Heart left ventricle (tissue), 16 donors: Measurements from ENCODE around the gene DMD. TPM values are rescaled to one million over a fixed set of nuclear protein-coding genes. Genes with fewer than 3 reads are reported as not detected.

ENCODE experiments used
- ATAC-seq, 4 donors: fragments of 200-7000 bp; cut with Tn5 transposase; one replicate each; pipeline ENCODE4 v1.9.1; 2020 to 2022; ENCODE audit warnings: moderate library complexity in 4 of 4, mild to moderate bottlenecking in 3 of 4, moderate number of reproducible peaks in 1 of 4
- DNase-seq, 5 donors: peaks; one replicate each; pipeline ENCODE4 v3.0.0-alpha.2; 2020
- H3K27ac ChIP-seq, 12 donors: fragments of 200-600 bp; sonication (generic) in 4 of 12; one replicate each; pipeline versions ENCODE4 v1.5.0 to v1.8.0; 2016 to 2022; ENCODE audit warnings: mild to moderate bottlenecking in 2 of 12
- H3K27me3 ChIP-seq, 9 donors: fragments of 200-600 bp; sonication (generic) in 2 of 9; one replicate each; pipeline versions ENCODE4 v1.5.1 to v1.8.0; 2016 to 2022; ENCODE audit warnings: mild to moderate bottlenecking in 3 of 9
- H3K36me3 ChIP-seq, 9 donors: fragments of 200-600 bp; sonication (generic) in 2 of 9; one replicate each; pipeline versions ENCODE4 v1.5.0 to v1.8.0; 2018 to 2022; ENCODE audit warnings: mild to moderate bottlenecking in 2 of 9
- H3K4me1 ChIP-seq, 12 donors: fragments of 200-600 bp; sonication (generic) in 4 of 12; one replicate each; pipeline versions ENCODE4 v1.5.0 to v1.8.0; 2016 to 2022; ENCODE audit warnings: mild to moderate bottlenecking in 3 of 12
- H3K4me3 ChIP-seq, 12 donors: fragments of 200-600 bp; sonication (generic) in 4 of 12; one replicate each; pipeline versions ENCODE4 v1.5.0 to v1.8.0; 2017 to 2022; ENCODE audit warnings: mild to moderate bottlenecking in 9 of 12, moderate library complexity in 4 of 12
- H3K9me3 ChIP-seq, 12 donors: fragments of 200-600 bp; sonication (generic) in 4 of 12; one replicate each; pipeline versions ENCODE4 v1.5.0 to v1.8.0; 2016 to 2022; ENCODE audit warnings: mild to moderate bottlenecking in 1 of 12
- POLR2A ChIP-seq, 2 donors: fragments of 450-650 bp; IDR thresholded peaks; one replicate each; pipeline ENCODE4 v1.6.1; 2017; ENCODE audit warnings: antibody characterized with exemption in 2 of 2, mild to moderate bottlenecking in 2 of 2, moderate library complexity in 2 of 2
- WGBS, 4 donors: extraction: QIAGEN DNeasy Blood & Tissue Kit in 2 of 4; methylation state at CpG; one replicate each; pipeline versions ENCODE4 v1.1.5 to v1.1.7; 2013 to 2018; 5-methylcytosine and 5-hydroxymethylcytosine counted together
- intact Hi-C, 10 donors: fragments of 100-400 bp; cut with DNase I; formaldehyde crosslinking; loops; one replicate each; pipeline versions ENCODE4 v1.11.1 to v1.14.2; 2022
- polyA plus RNA-seq, 2 donors: library from polyadenylated mRNA; stranded (reverse); fragments of 200-250 nt; gene quantifications; one replicate each; pipeline ENCODE4 v1.2.3, GENCODE V29; 2013
- total RNA-seq, 9 donors: library from RNA; depleted of rRNA in 2 of 9; stranded (reverse); fragments of >200 nt in 2 of 9; fragmentation: NEBNext Ultra II Directional in 3 of 9; extraction: Animal tissue kit (Norgen Biotek cat#: 25700) in 3 of 9; gene quantifications; one replicate each; pipeline versions ENCODE4 v1.1.0 to v1.2.4, GENCODE V29; 2016 to 2023
- TF ChIP-seq, protein P1 (sequence below), 12 donors: fragments of 200-600 bp; sonication (generic) in 4 of 12; IDR thresholded peaks; one replicate each; pipeline versions ENCODE4 v1.5.0 to v1.8.0; 2018 to 2022; ENCODE audit warnings: antibody characterized with exemption in 12 of 12, mild to moderate bottlenecking in 5 of 12
- donor health status: ischemic (EF 13 %, LVEDD 7.1; RV severe dilation, severe dysfunction).
- donor health status: healthy with polysubstance abuse.
- donor health status: DM: no; HTN: yes; CAD: no.
- donor health status: DM: no; HTN: no; CAD: no.
- donor health status: ischemic (EF 25% LVEDD 6.9; RV normal size, moderate dysfunction).
- donor health status: ischemic (EF 25% LVEDD 5.7; RV mildly dilated, moderate dysfunction).
- donor health status: healthy.
- donor health status: DM: yes; HTN: yes; CAD: no.
- donor health status: ischemic (EF 35%, LVEDD 5.7; RV mildly dilated, moderate dysfunction).
- donor health status: nonischemic (EF 11% LVEDD 7.7; RV severe dilation, severe dysfunction).
- donor health status: DM: yes; HTN: yes; CAD: no.
- donor health status: PGD.
- donor health status: ischemic (EF 29% LVEDD 5.4; RV normal size, mild dysfunction).
- donor health status: nonischemic (EF 23%, LVEDD 6.1; RV moderate dilation, normal function).

DMD gene
- total and polyA plus RNA-seq, 11 donors: 34.7 to 236 (median 162) TPM

DNA sequence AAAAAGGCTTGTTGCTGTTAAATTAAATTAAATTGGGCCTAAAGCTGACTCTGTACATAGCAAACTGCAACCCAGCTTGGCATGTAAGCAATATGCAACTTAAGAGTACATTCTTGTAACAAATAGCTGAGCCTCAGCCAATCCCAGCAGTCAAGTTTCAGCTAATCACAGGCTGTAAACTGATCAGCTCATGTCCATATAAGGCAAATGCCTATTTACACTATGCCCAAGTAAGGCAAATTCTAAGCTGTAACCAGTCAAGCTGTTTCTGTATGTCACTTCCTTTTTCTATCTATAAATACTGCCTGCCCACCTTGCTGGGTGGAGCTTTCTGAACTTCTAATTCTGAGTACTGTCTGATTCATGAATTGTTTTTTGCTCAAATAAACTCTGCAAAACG is 1710.4 kb downstream of the DMD start:
- intact Hi-C loops: no loop called here
- no peak for TF ChIP-seq POLR2A (IDR thresholded peaks at IDR 0.05)
- TF ChIP-seq, protein P1, sequence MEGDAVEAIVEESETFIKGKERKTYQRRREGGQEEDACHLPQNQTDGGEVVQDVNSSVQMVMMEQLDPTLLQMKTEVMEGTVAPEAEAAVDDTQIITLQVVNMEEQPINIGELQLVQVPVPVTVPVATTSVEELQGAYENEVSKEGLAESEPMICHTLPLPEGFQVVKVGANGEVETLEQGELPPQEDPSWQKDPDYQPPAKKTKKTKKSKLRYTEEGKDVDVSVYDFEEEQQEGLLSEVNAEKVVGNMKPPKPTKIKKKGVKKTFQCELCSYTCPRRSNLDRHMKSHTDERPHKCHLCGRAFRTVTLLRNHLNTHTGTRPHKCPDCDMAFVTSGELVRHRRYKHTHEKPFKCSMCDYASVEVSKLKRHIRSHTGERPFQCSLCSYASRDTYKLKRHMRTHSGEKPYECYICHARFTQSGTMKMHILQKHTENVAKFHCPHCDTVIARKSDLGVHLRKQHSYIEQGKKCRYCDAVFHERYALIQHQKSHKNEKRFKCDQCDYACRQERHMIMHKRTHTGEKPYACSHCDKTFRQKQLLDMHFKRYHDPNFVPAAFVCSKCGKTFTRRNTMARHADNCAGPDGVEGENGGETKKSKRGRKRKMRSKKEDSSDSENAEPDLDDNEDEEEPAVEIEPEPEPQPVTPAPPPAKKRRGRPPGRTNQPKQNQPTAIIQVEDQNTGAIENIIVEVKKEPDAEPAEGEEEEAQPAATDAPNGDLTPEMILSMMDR (IDR thresholded peaks at IDR 0.05): no peak
- no peak overlapping the region for H3K27ac ChIP-seq
- H3K36me3 ChIP-seq: peaks cover 0 to 2% (median 0%) of the 10 kb centered on the region in 9 donors
- no peaks in the 10 kb centered on the region for H3K9me3 ChIP-seq
- no peaks in the 10 kb centered on the region for H3K4me1 ChIP-seq
- WGBS, 4 donors: 47 to 73% (median 58%) methylated on average over 1 of the region's 1 CpG
- H3K4me3 ChIP-seq: no peak overlapping the region
- no peak for DNase-seq
- peak in 1 of 4 donors; percentile 16 for ATAC-seq
- no peaks in the 10 kb centered on the region for H3K27me3 ChIP-seq

DNA sequence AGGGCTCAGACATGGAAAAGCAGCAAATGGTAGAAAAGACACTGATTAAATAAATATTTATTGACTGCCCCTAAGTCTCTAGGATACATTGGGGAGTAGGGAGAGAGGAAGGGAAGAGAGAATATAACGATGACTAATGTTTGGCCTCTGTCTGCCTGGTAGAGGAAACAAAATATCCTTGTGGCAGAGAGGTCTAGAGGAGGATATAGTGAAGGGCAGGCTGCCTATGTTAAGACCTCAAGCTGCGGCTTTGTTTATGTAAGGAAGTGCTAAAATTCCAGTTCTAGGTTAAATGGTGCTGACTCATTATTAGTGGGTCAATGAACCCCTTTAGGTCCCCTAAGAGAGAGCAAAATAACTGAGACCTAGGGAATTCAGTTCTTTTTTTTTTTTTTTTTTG is 1712.2 kb downstream of the DMD start:
- no peaks in the 10 kb centered on the region for H3K9me3 ChIP-seq
- H3K4me1 ChIP-seq: no peaks in the 10 kb centered on the region
- no peak for TF ChIP-seq POLR2A (IDR thresholded peaks at IDR 0.05)
- TF ChIP-seq, protein P1 (IDR thresholded peaks at IDR 0.05): no peak
- H3K4me3 ChIP-seq: no peak overlapping the region
- WGBS, 4 donors: 40 to 64% (median 52%) methylated on average over 2 of the region's 2 CpGs
- H3K27ac ChIP-seq: no peak overlapping the region
- intact Hi-C loops: no loop called here
- ATAC-seq: peak in 2 of 4 donors; percentile 52 to 75
- no peaks in the 10 kb centered on the region for H3K27me3 ChIP-seq
- no peak for DNase-seq
- peaks cover 0 to 6% (median 0%) of the 10 kb centered on the region in 9 donors for H3K36me3 ChIP-seq

DNA sequence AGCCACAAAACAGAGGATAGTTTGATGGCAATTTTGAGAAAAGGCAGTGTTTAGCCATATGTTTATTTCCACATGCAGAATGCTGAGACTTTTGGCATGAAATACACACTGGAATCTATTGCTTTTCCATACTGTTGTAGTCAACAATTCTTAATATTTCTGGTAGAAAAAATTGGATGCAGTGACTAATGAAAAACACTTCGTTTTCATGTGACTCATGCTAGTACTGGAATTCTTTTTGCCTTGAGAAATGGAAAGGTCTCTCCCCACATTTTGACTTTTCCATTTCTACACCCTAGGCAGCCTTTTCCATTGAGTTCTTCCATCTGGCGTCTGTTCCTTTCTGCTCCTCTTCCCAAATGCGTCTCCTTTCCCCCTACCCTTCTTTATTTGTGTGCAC is 1714.3 kb downstream of the DMD start:
- Histone ChIP-seq H3K27ac (peak overlapping the region in 1 of 12 donors; percentile 37), H3K36me3 (peaks cover 0 to 6% (median 0%) of the 10 kb centered on the region in 9 donors), H3K9me3 (no peaks in the 10 kb centered on the region), H3K4me1 (no peaks in the 10 kb centered on the region), H3K27me3 (no peaks in the 10 kb centered on the region), H3K4me3 (no peak overlapping the region)
- DNase-seq: no peak
- WGBS, 4 donors: 57 to 87% (median 65%) methylated on average over 3 of the region's 3 CpGs
- ATAC-seq: no peak
- no peak for TF ChIP-seq POLR2A (IDR thresholded peaks at IDR 0.05)
- TF ChIP-seq, protein P1 (IDR thresholded peaks at IDR 0.05): no peak
- intact Hi-C loops: no loop called here

DNA sequence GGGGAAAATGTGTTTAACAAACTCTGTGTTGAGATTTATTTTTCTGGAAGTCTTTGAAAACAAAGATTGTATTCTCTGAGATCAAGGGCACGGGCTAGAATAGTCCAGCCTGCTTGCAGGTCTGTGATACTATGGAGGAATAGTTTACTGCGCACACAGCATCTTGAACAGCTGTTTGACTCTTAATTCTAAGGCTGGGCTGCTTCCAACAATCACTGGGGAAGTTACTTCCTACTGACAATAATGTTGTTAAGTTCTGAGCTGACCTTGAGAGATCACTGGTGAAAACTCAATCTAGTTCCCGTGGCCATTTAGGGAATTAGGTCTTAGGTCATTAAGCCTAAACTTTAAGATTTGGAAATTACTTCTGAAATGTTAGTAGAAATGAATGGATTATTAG is 1723.4 kb downstream of the DMD start:
- Histone ChIP-seq H3K9me3 (no peaks in the 10 kb centered on the region), H3K4me1 (no peaks in the 10 kb centered on the region), H3K27ac (peak overlapping the region in 1 of 12 donors; percentile 13), H3K27me3 (no peaks in the 10 kb centered on the region), H3K4me3 (no peak overlapping the region), H3K36me3 (no peaks in the 10 kb centered on the region)
- DNase-seq: no peak
- 48 to 66% (median 54%) methylated on average over 3 of the region's 3 CpGs for WGBS, 4 donors
- TF ChIP-seq POLR2A (IDR thresholded peaks at IDR 0.05): no peak
- TF ChIP-seq, protein P1 (IDR thresholded peaks at IDR 0.05): no peak
- peak in 1 of 4 donors; percentile 41 for ATAC-seq
- intact Hi-C loops: no loop called here
